HepG2 (cell line): Measurements from ENCODE around the gene EMILIN3. TPM values are rescaled to one million over a fixed set of nuclear protein-coding genes. Genes with fewer than 3 reads are reported as not detected.

Source experiments
- AKAP8 ChIP-seq: sonication (generic); formaldehyde crosslinking; IDR thresholded peaks from 2 replicates; pipeline ENCODE4 v1.5.1; 2020; ENCODE audit warnings: mild to moderate bottlenecking, missing genetic modification reagents
- KDM1A ChIP-seq: IDR thresholded peaks from 2 replicates; pipeline ENCODE4 v1.6.1; 2016; ENCODE audit warnings: missing compliant biosample characterization
- MAF1 ChIP-seq: sonication (generic); formaldehyde crosslinking; IDR thresholded peaks from 2 replicates; pipeline ENCODE4 v1.5.0; 2020; ENCODE audit warnings: missing genetic modification reagents, borderline replicate concordance
- NR1H2 ChIP-seq: sonication (generic); formaldehyde crosslinking; IDR thresholded peaks from 2 replicates; pipeline ENCODE4 v1.8.1; 2022; ENCODE audit warnings: low read depth, missing genetic modification reagents, borderline replicate concordance
- NR3C1 ChIP-seq: sonication (generic); formaldehyde crosslinking; IDR thresholded peaks from 2 replicates; pipeline ENCODE4 v1.4.0; 2020; ENCODE audit warnings: missing genetic modification reagents
- PLSCR1 ChIP-seq: sonication (generic); formaldehyde crosslinking; IDR thresholded peaks from 2 replicates; pipeline ENCODE4 v1.5.0; 2020; ENCODE audit warnings: missing genetic modification reagents, mild to moderate bottlenecking, borderline replicate concordance
- POLR2G ChIP-seq: fragments of 200-400 bp; formaldehyde crosslinking; IDR thresholded peaks from 2 replicates; pipeline ENCODE4 v1.6.1; 2018; ENCODE audit warnings: mild to moderate bottlenecking, low read depth, low read length, moderate library complexity
- SAFB2 ChIP-seq: sonication (generic); formaldehyde crosslinking; IDR thresholded peaks from 2 replicates; pipeline ENCODE4 v1.5.1; 2020; ENCODE audit warnings: missing genetic modification reagents, low read depth, mild to moderate bottlenecking, borderline replicate concordance
- TCF7L2 ChIP-seq: IDR thresholded peaks from 2 replicates; pipeline ENCODE4 v1.6.1; 2011; ENCODE audit warnings: mild to moderate bottlenecking, low read depth, low read length, moderate library complexity
- ZBTB8A ChIP-seq: sonication (generic); formaldehyde crosslinking; IDR thresholded peaks from 2 replicates; pipeline ENCODE4 v1.4.0; 2020; ENCODE audit warnings: mild to moderate bottlenecking, low read depth, missing genetic modification reagents, borderline replicate concordance
- ZFX ChIP-seq: sonication (generic); formaldehyde crosslinking; IDR thresholded peaks from 2 replicates; pipeline ENCODE4 v1.4.0; 2020; ENCODE audit warnings: mild to moderate bottlenecking, low read depth, missing genetic modification reagents, moderate library complexity
- ZNF18 ChIP-seq: sonication (generic); formaldehyde crosslinking; IDR thresholded peaks from 2 replicates; pipeline ENCODE4 v1.8.0; 2022; ENCODE audit warnings: mild to moderate bottlenecking, missing genetic modification reagents; ENCODE audit not compliant: insufficient replicate concordance
- ZNF761 ChIP-seq: sonication (generic); formaldehyde crosslinking; conservative IDR thresholded peaks from 2 replicates; pipeline ENCODE4 v1.4.0; 2020; ENCODE audit warnings: mild to moderate bottlenecking, missing genetic modification reagents
- ZNF772 ChIP-seq: sonication (generic); formaldehyde crosslinking; IDR thresholded peaks from 2 replicates; pipeline ENCODE4 v1.5.0; 2020; ENCODE audit warnings: mild to moderate bottlenecking, missing genetic modification reagents
- ZNF788 ChIP-seq: sonication (generic); formaldehyde crosslinking; IDR thresholded peaks from 2 replicates; pipeline ENCODE4 v1.5.0; 2020; ENCODE audit warnings: mild to moderate bottlenecking, missing genetic modification reagents, borderline replicate concordance
- ZNF83 ChIP-seq: sonication (generic); formaldehyde crosslinking; IDR thresholded peaks from 2 replicates; pipeline ENCODE4 v1.4.0; 2020; ENCODE audit warnings: missing genetic modification reagents, mild to moderate bottlenecking, borderline replicate concordance
- polyA plus RNA-seq, 8 experiments: library from polyadenylated mRNA; depleted of rRNA in 3 of 8; stranded (reverse) in 7 of 8; unstranded in 1 of 8; fragments of >200 nt; fragmentation: Illumina TruSeq in 4 of 8; extraction: Trizol in 4 of 8; gene quantifications; 2 replicates each; pipeline versions ENCODE4 v1.2.1 to v1.2.3, GENCODE V29; 2011 to 2016; ENCODE audit warnings: low read depth in 4 of 8, missing spikeins in 1 of 8, mixed read lengths in 1 of 8; ENCODE audit not compliant: insufficient read depth in 1 of 8
- total RNA-seq, 5 experiments: library from RNA; depleted of rRNA; stranded (reverse); fragments of >200 nt; fragmentation: Illumina TruSeq; extraction: Trizol; gene quantifications; 2 replicates each; pipeline ENCODE4 v1.2.3, GENCODE V29; 2016; ENCODE audit warnings: low read depth in 1 of 5
- TF ChIP-seq, protein P1 (sequence below): sonication (generic); formaldehyde crosslinking; IDR thresholded peaks from 2 replicates; pipeline ENCODE4 v1.9.0; 2022; ENCODE audit warnings: missing genetic modification reagents, mild to moderate bottlenecking, borderline replicate concordance
- TF ChIP-seq, protein P2 (sequence below): sonication (generic); formaldehyde crosslinking; IDR thresholded peaks from 2 replicates; pipeline ENCODE4 v1.5.1; 2020; ENCODE audit warnings: mild to moderate bottlenecking, missing genetic modification reagents
- TF ChIP-seq, protein P3 (sequence below): fragments of 450-650 bp; IDR thresholded peaks from 2 replicates; pipeline ENCODE4 v1.6.1; 2017

Gene EMILIN3
- total and polyA plus RNA-seq, 2 of the 13 experiments (the other 11 are each of a cell fraction or from before 2014, with no cell fraction given) = 0.25 to 0.29 TPM

GRCh38 chr20:41360831-41361756, 5.5 kb downstream of the EMILIN3 start (continued):
- TF ChIP-seq, protein P1, sequence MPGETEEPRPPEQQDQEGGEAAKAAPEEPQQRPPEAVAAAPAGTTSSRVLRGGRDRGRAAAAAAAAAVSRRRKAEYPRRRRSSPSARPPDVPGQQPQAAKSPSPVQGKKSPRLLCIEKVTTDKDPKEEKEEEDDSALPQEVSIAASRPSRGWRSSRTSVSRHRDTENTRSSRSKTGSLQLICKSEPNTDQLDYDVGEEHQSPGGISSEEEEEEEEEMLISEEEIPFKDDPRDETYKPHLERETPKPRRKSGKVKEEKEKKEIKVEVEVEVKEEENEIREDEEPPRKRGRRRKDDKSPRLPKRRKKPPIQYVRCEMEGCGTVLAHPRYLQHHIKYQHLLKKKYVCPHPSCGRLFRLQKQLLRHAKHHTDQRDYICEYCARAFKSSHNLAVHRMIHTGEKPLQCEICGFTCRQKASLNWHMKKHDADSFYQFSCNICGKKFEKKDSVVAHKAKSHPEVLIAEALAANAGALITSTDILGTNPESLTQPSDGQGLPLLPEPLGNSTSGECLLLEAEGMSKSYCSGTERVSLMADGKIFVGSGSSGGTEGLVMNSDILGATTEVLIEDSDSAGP = 0 out of 2 replicates have a peak, but pooled peaks have one; percentile 26
- TF ChIP-seq MAF1 (CRISPR knock-in tag) = no peak
- TF ChIP-seq ZNF18 = no peak
- TF ChIP-seq ZFX = 0 out of 2 replicates have a peak, but pooled peaks have one; percentile 5
- 0 out of 2 replicates have a peak, but pooled peaks have one; percentile 30 for TF ChIP-seq ZNF83 (CRISPR knock-in tag)
- TF ChIP-seq ZBTB8A (CRISPR knock-in tag) = no peak
- no peak for TF ChIP-seq NR1H2 (CRISPR knock-in tag)
- no peak for TF ChIP-seq TCF7L2
- peak; percentile 55; the same call in 1 of the 2 replicates for TF ChIP-seq AKAP8 (CRISPR knock-in tag)
- 0 out of 2 replicates have a peak, but pooled peaks have one; percentile 16 for TF ChIP-seq ZNF761 (CRISPR knock-in tag)
- TF ChIP-seq SAFB2 (CRISPR knock-in tag) = peak; percentile 66; the same call in 1 of the 2 replicates
- 0 out of 2 replicates have a peak, but pooled peaks have one; percentile 40 for TF ChIP-seq ZNF788
- TF ChIP-seq, protein P2, sequence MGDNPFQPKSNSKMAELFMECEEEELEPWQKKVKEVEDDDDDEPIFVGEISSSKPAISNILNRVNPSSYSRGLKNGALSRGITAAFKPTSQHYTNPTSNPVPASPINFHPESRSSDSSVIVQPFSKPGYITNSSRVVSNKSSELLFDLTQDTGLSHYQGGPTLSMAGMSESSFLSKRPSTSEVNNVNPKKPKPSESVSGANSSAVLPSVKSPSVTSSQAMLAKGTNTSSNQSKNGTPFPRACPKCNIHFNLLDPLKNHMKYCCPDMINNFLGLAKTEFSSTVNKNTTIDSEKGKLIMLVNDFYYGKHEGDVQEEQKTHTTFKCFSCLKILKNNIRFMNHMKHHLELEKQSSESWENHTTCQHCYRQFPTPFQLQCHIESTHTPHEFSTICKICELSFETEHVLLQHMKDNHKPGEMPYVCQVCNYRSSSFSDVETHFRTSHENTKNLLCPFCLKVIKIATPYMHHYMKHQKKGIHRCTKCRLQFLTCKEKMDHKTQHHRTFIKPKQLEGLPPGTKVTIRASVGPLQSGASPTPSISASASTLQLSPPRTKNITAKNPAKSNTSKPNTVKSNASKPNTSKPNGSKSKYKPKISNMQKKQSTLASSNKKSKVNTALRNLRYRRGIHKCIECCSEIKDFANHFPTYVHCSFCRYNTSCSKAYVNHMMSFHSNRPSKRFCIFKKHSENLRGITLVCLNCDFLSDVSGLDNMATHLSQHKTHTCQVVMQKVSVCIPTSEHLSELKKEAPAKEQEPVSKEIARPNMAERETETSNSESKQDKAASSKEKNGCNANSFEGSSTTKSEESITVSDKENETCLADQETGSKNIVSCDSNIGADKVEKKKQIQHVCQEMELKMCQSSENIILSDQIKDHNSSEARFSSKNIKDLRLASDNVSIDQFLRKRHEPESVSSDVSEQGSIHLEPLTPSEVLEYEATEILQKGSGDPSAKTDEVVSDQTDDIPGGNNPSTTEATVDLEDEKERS = no peak
- TF ChIP-seq POLR2G = peak; percentile 9; the same call in 1 of the 2 replicates
- TF ChIP-seq ZNF772 (CRISPR knock-in tag) = 0 out of 2 replicates have a peak, but pooled peaks have one; percentile 16
- no peak for TF ChIP-seq PLSCR1 (CRISPR knock-in tag)
- TF ChIP-seq, protein P3, sequence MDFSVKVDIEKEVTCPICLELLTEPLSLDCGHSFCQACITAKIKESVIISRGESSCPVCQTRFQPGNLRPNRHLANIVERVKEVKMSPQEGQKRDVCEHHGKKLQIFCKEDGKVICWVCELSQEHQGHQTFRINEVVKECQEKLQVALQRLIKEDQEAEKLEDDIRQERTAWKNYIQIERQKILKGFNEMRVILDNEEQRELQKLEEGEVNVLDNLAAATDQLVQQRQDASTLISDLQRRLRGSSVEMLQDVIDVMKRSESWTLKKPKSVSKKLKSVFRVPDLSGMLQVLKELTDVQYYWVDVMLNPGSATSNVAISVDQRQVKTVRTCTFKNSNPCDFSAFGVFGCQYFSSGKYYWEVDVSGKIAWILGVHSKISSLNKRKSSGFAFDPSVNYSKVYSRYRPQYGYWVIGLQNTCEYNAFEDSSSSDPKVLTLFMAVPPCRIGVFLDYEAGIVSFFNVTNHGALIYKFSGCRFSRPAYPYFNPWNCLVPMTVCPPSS = no peak
- TF ChIP-seq NR3C1 = no peak
- TF ChIP-seq KDM1A = no peak
